D721Med (cell line): ENCODE results near the gene QRICH1.

ENCODE experiments used
- DNase-seq: peaks from one replicate; pipeline ENCODE4 v3.0.0; 2011; ENCODE audit warnings: low spot score; ENCODE audit not compliant: insufficient read length
- FAIRE-seq: peaks from 2 replicates; lab custom pipeline; 2011; peaks lifted over from hg19 to GRCh38; lab: Jason Lieb, UNC
- TF ChIP-seq, protein P1 (sequence below): IDR thresholded peaks from 2 replicates; pipeline ENCODE4 v1.5.1; 2012; ENCODE audit warnings: mild to moderate bottlenecking, control low read depth; ENCODE audit not compliant: insufficient read depth; ENCODE audit errors: missing control alignments

QRICH1 gene

GRCh38 chr3:49032646-49033304 lies 61.1 kb downstream of the QRICH1 start:
- no peak for FAIRE-seq
- TF ChIP-seq, protein P1, sequence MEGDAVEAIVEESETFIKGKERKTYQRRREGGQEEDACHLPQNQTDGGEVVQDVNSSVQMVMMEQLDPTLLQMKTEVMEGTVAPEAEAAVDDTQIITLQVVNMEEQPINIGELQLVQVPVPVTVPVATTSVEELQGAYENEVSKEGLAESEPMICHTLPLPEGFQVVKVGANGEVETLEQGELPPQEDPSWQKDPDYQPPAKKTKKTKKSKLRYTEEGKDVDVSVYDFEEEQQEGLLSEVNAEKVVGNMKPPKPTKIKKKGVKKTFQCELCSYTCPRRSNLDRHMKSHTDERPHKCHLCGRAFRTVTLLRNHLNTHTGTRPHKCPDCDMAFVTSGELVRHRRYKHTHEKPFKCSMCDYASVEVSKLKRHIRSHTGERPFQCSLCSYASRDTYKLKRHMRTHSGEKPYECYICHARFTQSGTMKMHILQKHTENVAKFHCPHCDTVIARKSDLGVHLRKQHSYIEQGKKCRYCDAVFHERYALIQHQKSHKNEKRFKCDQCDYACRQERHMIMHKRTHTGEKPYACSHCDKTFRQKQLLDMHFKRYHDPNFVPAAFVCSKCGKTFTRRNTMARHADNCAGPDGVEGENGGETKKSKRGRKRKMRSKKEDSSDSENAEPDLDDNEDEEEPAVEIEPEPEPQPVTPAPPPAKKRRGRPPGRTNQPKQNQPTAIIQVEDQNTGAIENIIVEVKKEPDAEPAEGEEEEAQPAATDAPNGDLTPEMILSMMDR: no peak
- DNase-seq: no peak

GRCh38 chr3:49030321-49030720 lies 63.5 kb downstream of the QRICH1 start:
- no peak for FAIRE-seq
- TF ChIP-seq, protein P1: no peak
- DNase-seq: no peak

DNA sequence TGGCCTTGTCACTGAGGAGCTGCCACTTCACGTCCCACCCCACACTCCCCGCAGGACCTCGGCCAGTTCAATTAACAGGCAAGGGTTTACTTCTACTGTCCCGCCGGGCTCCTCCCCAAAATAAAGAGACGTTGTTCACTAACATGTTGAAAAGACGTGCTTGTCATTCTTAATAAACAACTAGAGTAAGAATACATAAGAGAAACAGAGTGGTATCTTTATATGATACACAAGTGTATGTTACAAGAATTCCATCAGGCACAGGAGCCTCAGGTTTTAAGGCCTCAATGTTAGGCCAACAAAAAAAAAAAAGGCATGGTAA lies 64.3 kb downstream of the QRICH1 start:
- DNase-seq: no peak
- TF ChIP-seq, protein P1: no peak
- FAIRE-seq: no peak

GRCh38 chr3:49028673-49029562 lies 65.0 kb downstream of the QRICH1 start, which contains the start of gene IMPDH2:
Gene IMPDH2 (minus strand): TSS chr3:49029398. CDS start chr3:49029350, 48 bp downstream.
- FAIRE-seq: no peak
- TF ChIP-seq, protein P1: peak; percentile 18
- DNase-seq: no peak

GRCh38 chr3:49028298-49028672 lies 65.6 kb downstream of the QRICH1 start:
- no peak for DNase-seq
- TF ChIP-seq, protein P1: no peak
- no peak for FAIRE-seq

DNA sequence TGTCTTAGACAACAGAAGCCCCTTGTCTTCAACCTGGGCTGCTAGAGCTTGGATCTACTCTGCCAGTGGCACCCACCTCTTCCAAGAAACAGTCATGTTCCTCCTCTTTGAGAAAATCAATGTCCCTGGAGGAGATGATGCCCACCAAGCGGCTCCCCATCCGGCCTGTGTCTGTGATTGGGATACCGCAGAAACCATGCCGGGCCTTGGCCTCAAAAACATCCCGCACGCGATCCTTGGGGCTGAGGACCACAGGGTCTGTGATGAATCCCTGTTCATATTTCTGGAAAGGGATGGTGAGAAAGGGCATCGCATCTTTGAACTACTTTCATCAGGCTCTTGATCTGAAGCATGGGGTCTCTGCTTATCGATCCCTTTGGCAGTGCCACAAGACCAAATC lies 66.2 kb downstream of the QRICH1 start:
- DNase-seq (no peak), FAIRE-seq (no peak)
- TF ChIP-seq, protein P1: no peak

GRCh38 chr3:49026536-49026935 lies 67.3 kb downstream of the QRICH1 start:
- DNase-seq (no peak), FAIRE-seq (no peak)
- TF ChIP-seq, protein P1: no peak
